B cell (primary cell): ENCODE data around the gene CD164. TPM values are rescaled to one million over a fixed set of nuclear protein-coding genes. Genes with fewer than 3 reads are reported as not detected.

ENCODE experiments used
- ATAC-seq: fragments of 200-7000 bp; cut with Tn5 transposase; one replicate; pipeline ENCODE4 v1.10.0; 2021; ENCODE audit warnings: low read depth, mild to moderate bottlenecking, moderate number of reproducible peaks, moderate library complexity
- CTCF ChIA-PET: fragments of 350-600 bp; sonication (Branson Sonifier 250); formaldehyde crosslinking; loops from one replicate; lab custom pipeline; 2021; ENCODE audit warnings: antibody characterized with exemption, inconsistent platforms; lab: Charles Lee
- POLR2A ChIA-PET: fragments of 350-600 bp; sonication (Branson Sonifier 250); formaldehyde crosslinking; loops from one replicate; lab custom pipeline; 2021; ENCODE audit warnings: antibody characterized with exemption; lab: Charles Lee
- DNase-seq: peaks from one replicate; pipeline ENCODE4 v3.0.0; 2013
- H2AFZ ChIP-seq: 2 replicates; pipeline ENCODE4 v1.6.1; 2012; ENCODE audit warnings: mild to moderate bottlenecking, low read depth, low read length; ENCODE audit not compliant: insufficient read depth, poor library complexity, severe bottlenecking
- H3K27ac ChIP-seq, 2 donors: 1 replicate in 1 of 2; 2 replicates in 1 of 2; pipeline ENCODE4 v1.5.1; 2012 to 2013; ENCODE audit warnings: low read length in 2 of 2, mild to moderate bottlenecking in 2 of 2, moderate library complexity in 1 of 2
- H3K27me3 ChIP-seq, 4 experiments: fragments of 200-600 bp in 1 of 4; sonication (generic) in 1 of 4; replicated peaks in 1 of 4; 1 replicate in 2 of 4; 2 replicates in 2 of 4; pipeline versions ENCODE4 v1.6.1 to v1.7.0; 2013 to 2016; ENCODE audit warnings: low read length in 3 of 4, mild to moderate bottlenecking in 2 of 4, mixed read lengths in 1 of 4, moderate library complexity in 1 of 4; ENCODE audit not compliant: insufficient read depth in 4 of 4, control insufficient read depth in 3 of 4; ENCODE audit errors: control extremely low read depth in 1 of 4
- H3K36me3 ChIP-seq, 2 experiments: replicated peaks in 1 of 2; 1 replicate in 1 of 2; 2 replicates in 1 of 2; pipeline versions ENCODE4 v1.6.1 to v1.7.1; 2013; ENCODE audit warnings: low read length in 1 of 2; ENCODE audit not compliant: insufficient read depth in 2 of 2, control insufficient read depth in 1 of 2; ENCODE audit errors: control extremely low read depth in 1 of 2, extremely low read depth in 1 of 2
- H3K4me1 ChIP-seq, 2 donors: fragments of 200-600 bp in 1 of 2; sonication (generic) in 1 of 2; 1 replicate in 1 of 2; 2 replicates in 1 of 2; pipeline versions ENCODE4 v1.5.1 to v1.6.1; 2013 to 2017; ENCODE audit warnings: low read length in 2 of 2; ENCODE audit not compliant: control insufficient read depth in 2 of 2, insufficient read depth in 2 of 2
- H3K4me2 ChIP-seq: replicated peaks from 2 replicates; pipeline ENCODE3; 2012; ENCODE audit warnings: mild to moderate bottlenecking, low read depth, low read length; ENCODE audit not compliant: poor library complexity, severe bottlenecking
- H3K4me3 ChIP-seq, 5 experiments: fragments of 200-600 bp in 1 of 5; sonication (generic) in 1 of 5; 1 replicate in 3 of 5; 2 replicates in 2 of 5; pipeline versions ENCODE4 v1.5.1 to v1.7.0; 2011 to 2016; ENCODE audit warnings: low read length in 4 of 5, mild to moderate bottlenecking in 4 of 5, low read depth in 2 of 5, control low read depth in 1 of 5, moderate library complexity in 1 of 5; ENCODE audit not compliant: insufficient read depth in 1 of 5; ENCODE audit errors: control extremely low read depth in 1 of 5, extremely low read depth in 1 of 5
- H3K79me2 ChIP-seq: fragments of 200-600 bp; sonication (generic); one replicate; pipeline ENCODE4 v1.6.0; 2016; ENCODE audit warnings: low read length; ENCODE audit not compliant: control insufficient read depth, insufficient read depth
- H3K9ac ChIP-seq: fragments of 200-600 bp; sonication (generic); 2 replicates; pipeline ENCODE4 v1.6.1; 2017; ENCODE audit warnings: mild to moderate bottlenecking, low read length, moderate library complexity
- H3K9me3 ChIP-seq, 3 donors: one replicate each; pipeline versions ENCODE4 v1.6.1 to v1.7.1; 2013; ENCODE audit warnings: low read length in 2 of 3; ENCODE audit not compliant: control insufficient read depth in 2 of 3, insufficient read depth in 1 of 3; ENCODE audit errors: control extremely low read depth in 1 of 3
- H4K20me1 ChIP-seq: 2 replicates; pipeline ENCODE4 v1.6.0; 2012; ENCODE audit warnings: mild to moderate bottlenecking, low read length; ENCODE audit not compliant: insufficient read depth, control insufficient read depth, poor library complexity, severe bottlenecking
- H3K27ac Mint-ChIP-seq: one replicate; pipeline ENCODE4 v1.8.0; 2021; ENCODE audit warnings: mixed read lengths
- H3K27me3 Mint-ChIP-seq: one replicate; pipeline ENCODE4 v1.8.0; 2021; ENCODE audit warnings: mixed read lengths
- H3K4me1 Mint-ChIP-seq: one replicate; pipeline ENCODE4 v1.8.0; 2021; ENCODE audit warnings: mixed read lengths
- H3K4me3 Mint-ChIP-seq: one replicate; pipeline ENCODE4 v1.8.0; 2021; ENCODE audit warnings: mixed read lengths
- H3K9me3 Mint-ChIP-seq: one replicate; pipeline ENCODE4 v1.8.0; 2022; ENCODE audit warnings: mixed read lengths; ENCODE audit not compliant: insufficient read depth
- EZH2 ChIP-seq: IDR thresholded peaks from 2 replicates; pipeline ENCODE4 v1.6.1; 2012; ENCODE audit warnings: borderline replicate concordance, low read depth, mild to moderate bottlenecking, moderate library complexity, low read length; ENCODE audit not compliant: insufficient read depth, poor library complexity, severe bottlenecking
- WGBS: methylation state at CpG from one replicate; pipeline ENCODE4 v1.1.5; 2013; ENCODE audit warnings: missing lambda C conversion rate; ENCODE audit not compliant: insufficient coverage; 5-methylcytosine and 5-hydroxymethylcytosine counted together
- intact Hi-C: fragments of 100-400 bp; cut with micrococcal nuclease; formaldehyde crosslinking; loops from one replicate; pipeline ENCODE4 v1.10.0; 2022
- polyA plus RNA-seq: library from polyadenylated mRNA; depleted of rRNA; stranded (reverse); fragments of >200 nt; gene quantifications from 2 replicates; pipeline ENCODE4 v1.2.3, GENCODE V29; 2012
- total RNA-seq, 2 donors: library from RNA; stranded (reverse); fragments of 120-200 nt in 1 of 2; gene quantifications; 1 replicate in 1 of 2; 2 replicates in 1 of 2; pipeline versions ENCODE4 v1.2.3 to v1.2.4, GENCODE V29; 2013 to 2022
- TF ChIP-seq, protein P1 (sequence below): fragments of 200-600 bp; IDR thresholded peaks from one replicate; pipeline ENCODE4 v1.8.0; 2022; ENCODE audit warnings: antibody characterized with exemption, mild to moderate bottlenecking

The CD164 gene
- total and polyA plus RNA-seq, 2 donors (not counting 1 experiment from before 2014, with no cell fraction given): 63.4 to 184 TPM

GRCh38 chr6:109318328-109318876, 63.9 kb downstream of the CD164 start:
- Histone ChIP-seq H4K20me1 (no peaks in the 10 kb centered on the region), H3K4me1 (peaks cover 8 to 15% of the 10 kb centered on the region in 2 donors), H3K27me3 (no peaks in the 10 kb centered on the region), H3K79me2 (no peaks in the 10 kb centered on the region), H3K9me3 (no peaks in the 10 kb centered on the region), H3K36me3 (no peaks in the 10 kb centered on the region), H3K27ac (no peak overlapping the region), H2AFZ (no peak overlapping the region), H3K4me3 (no peak overlapping the region), H3K9ac (no peak overlapping the region), H3K4me2 (no peak overlapping the region)
- H3K4me1 Mint-ChIP-seq: peaks cover 11% of the 10 kb centered on the region
- 8% methylated on average over 2 of the region's 11 CpGs for WGBS
- H3K27ac Mint-ChIP-seq: no peak overlapping the region
- DNase-seq (no peak), ATAC-seq (no peak)
- no peaks in the 10 kb centered on the region for H3K27me3 Mint-ChIP-seq
- no peaks in the 10 kb centered on the region for H3K9me3 Mint-ChIP-seq
- ChIA-PET POLR2A (no interaction called here), CTCF (no interaction called here)
- no peak for TF ChIP-seq EZH2
- TF ChIP-seq, protein P1, sequence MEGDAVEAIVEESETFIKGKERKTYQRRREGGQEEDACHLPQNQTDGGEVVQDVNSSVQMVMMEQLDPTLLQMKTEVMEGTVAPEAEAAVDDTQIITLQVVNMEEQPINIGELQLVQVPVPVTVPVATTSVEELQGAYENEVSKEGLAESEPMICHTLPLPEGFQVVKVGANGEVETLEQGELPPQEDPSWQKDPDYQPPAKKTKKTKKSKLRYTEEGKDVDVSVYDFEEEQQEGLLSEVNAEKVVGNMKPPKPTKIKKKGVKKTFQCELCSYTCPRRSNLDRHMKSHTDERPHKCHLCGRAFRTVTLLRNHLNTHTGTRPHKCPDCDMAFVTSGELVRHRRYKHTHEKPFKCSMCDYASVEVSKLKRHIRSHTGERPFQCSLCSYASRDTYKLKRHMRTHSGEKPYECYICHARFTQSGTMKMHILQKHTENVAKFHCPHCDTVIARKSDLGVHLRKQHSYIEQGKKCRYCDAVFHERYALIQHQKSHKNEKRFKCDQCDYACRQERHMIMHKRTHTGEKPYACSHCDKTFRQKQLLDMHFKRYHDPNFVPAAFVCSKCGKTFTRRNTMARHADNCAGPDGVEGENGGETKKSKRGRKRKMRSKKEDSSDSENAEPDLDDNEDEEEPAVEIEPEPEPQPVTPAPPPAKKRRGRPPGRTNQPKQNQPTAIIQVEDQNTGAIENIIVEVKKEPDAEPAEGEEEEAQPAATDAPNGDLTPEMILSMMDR: no peak
- intact Hi-C loops: no loop called here
- H3K4me3 Mint-ChIP-seq: no peak overlapping the region

DNA sequence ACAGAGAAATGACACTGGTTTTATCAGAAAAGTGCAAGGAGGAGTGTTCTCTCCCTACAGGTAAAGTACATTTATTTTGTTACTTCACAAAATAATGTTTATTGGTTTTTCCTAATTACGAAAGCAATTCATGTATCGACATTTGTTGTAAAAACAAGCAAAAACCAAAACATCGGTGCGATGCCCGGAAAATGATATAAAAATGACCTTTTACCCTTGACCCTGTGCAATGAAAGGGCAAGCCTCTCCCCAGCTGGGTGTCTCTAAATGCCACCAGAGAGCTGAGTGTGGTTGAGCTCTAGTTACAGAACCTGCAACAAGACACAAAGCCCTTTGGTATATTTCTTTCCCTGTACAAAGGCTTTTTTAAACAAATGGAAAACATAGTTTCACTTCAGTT, 65.4 kb downstream of the CD164 start:
- ATAC-seq: no peak
- Histone ChIP-seq H3K4me1 (peaks cover 0 to 6% of the 10 kb centered on the region in 2 donors), H3K79me2 (no peaks in the 10 kb centered on the region), H3K4me3 (no peak overlapping the region), H3K4me2 (no peak overlapping the region), H2AFZ (no peak overlapping the region), H3K27ac (no peak overlapping the region), H3K9me3 (no peaks in the 10 kb centered on the region), H3K27me3 (no peaks in the 10 kb centered on the region), H4K20me1 (no peaks in the 10 kb centered on the region), H3K9ac (no peak overlapping the region), H3K36me3 (no peaks in the 10 kb centered on the region)
- ChIA-PET CTCF (no interaction called here), POLR2A (no interaction called here)
- Mint-ChIP-seq H3K4me3 (no peak overlapping the region), H3K4me1 (peaks cover 11% of the 10 kb centered on the region), H3K27ac (no peak overlapping the region), H3K9me3 (no peaks in the 10 kb centered on the region), H3K27me3 (no peaks in the 10 kb centered on the region)
- intact Hi-C loops: no loop called here
- TF ChIP-seq, protein P1: no peak
- no peak for TF ChIP-seq EZH2
- DNase-seq: no peak
- WGBS: 100% methylated on average over 4 of the region's 5 CpGs

Other genes starting within 250 kb of the CD164 start
- 0.53 and 1.8 TPM in 2 replicates for gene PPIL6, start 58.2 kb upstream of the CD164 start, total RNA-seq
- gene PPIL6, start 58.2 kb upstream of the CD164 start, polyA plus RNA-seq: 0.85 and 1.8 TPM in 2 replicates
- 35.7 and 36.4 TPM in 2 replicates for gene SMPD2, start 58.3 kb upstream of the CD164 start, total RNA-seq
- gene SMPD2, start 58.3 kb upstream of the CD164 start, polyA plus RNA-seq: 43.9 and 44.9 TPM in 2 replicates
- 202 TPM in 2 replicates for gene MICAL1, start 73.3 kb upstream of the CD164 start, total RNA-seq
- gene MICAL1, start 73.3 kb upstream of the CD164 start, polyA plus RNA-seq: 319 and 400 TPM in 2 replicates
- gene ZBTB24, start 100.8 kb upstream of the CD164 start, total RNA-seq: 31.4 and 32.9 TPM in 2 replicates
- gene ZBTB24, start 100.8 kb upstream of the CD164 start, polyA plus RNA-seq: 10.6 and 12.5 TPM in 2 replicates